HCT116 (cell line): ENCODE results near the gene NCOA1. TPM values are rescaled to one million over a fixed set of nuclear protein-coding genes. Genes with fewer than 3 reads are reported as not detected.

ENCODE experiments used
- ATAC-seq: fragments of 200-7000 bp; cut with Tn5 transposase; 2 replicates; pipeline ENCODE4 v1.9.1; 2020; ENCODE audit warnings: mild to moderate bottlenecking, moderate library complexity
- BruUV-seq: library from RNA; stranded (reverse); fragments of 400-500 nt; replicated peaks from 2 replicates; lab custom pipeline; 2021; lab: Mats Ljungman, UMichigan
- CTCF ChIA-PET: fragments of 300-600 bp; sonication (Branson Sonifier 250); formaldehyde crosslinking; loops from one replicate; lab custom pipeline; 2021; ENCODE audit warnings: antibody characterized with exemption; lab: Charles Lee
- POLR2A ChIA-PET: fragments of 300-600, 350-600 bp; sonication (Branson Sonifier 250); formaldehyde crosslinking; loops from one replicate; lab custom pipeline; 2021; ENCODE audit warnings: antibody characterized with exemption; lab: Charles Lee
- RAD21 ChIA-PET, 2 experiments: fragments of 300-600 bp; sonication (Branson Sonifier 250); formaldehyde crosslinking; loops; one replicate each; lab custom pipeline; 2023; ENCODE audit warnings: low total read pairs in 2 of 2; ENCODE audit not compliant: uncharacterized antibody in 2 of 2, unreplicated experiment in 2 of 2, low non-redundant PET in 1 of 2; lab: Charles Lee
- DNase-seq: peaks from one replicate; pipeline ENCODE4 v3.0.0-alpha.2; 2010; ENCODE audit warnings: low read depth, low spot score
- H2AFZ ChIP-seq: fragments of 200-600 bp; shearing (Covaris generic), sonication (generic); 2 replicates; pipeline ENCODE4 v1.6.1; 2017; ENCODE audit warnings: low read depth, mixed run types, mixed read lengths, antibody characterized with exemption, low read length; ENCODE audit not compliant: poor library complexity, severe bottlenecking
- H3K27ac ChIP-seq: 2 replicates; pipeline ENCODE4 v1.5.1; 2012; ENCODE audit warnings: low read depth, low read length
- H3K27me3 ChIP-seq: fragments of 200-600 bp; sonication (generic); 2 replicates; pipeline ENCODE4 v1.6.1; 2016; ENCODE audit warnings: mixed run types, low read length, mixed read lengths; ENCODE audit not compliant: insufficient read depth
- H3K36me3 ChIP-seq, 2 experiments: fragments of 200-500 bp in 1 of 2; fragments of 200-600 bp in 1 of 2; sonication (Bioruptor generic) in 1 of 2; sonication (generic) in 1 of 2; 2 replicates each; pipeline versions ENCODE4 v1.5.1 to v1.6.1; 2014 to 2016; ENCODE audit warnings: low read length in 2 of 2, inconsistent platforms in 1 of 2, mixed read lengths in 1 of 2, mixed run types in 1 of 2; ENCODE audit not compliant: insufficient read depth in 2 of 2, control insufficient read depth in 1 of 2
- H3K4me1 ChIP-seq, 2 experiments: fragments of 200-600 bp in 1 of 2; sonication (generic) in 1 of 2; 2 replicates each; pipeline versions ENCODE4 v1.5.1 to v1.6.1; 2012 to 2017; ENCODE audit warnings: low read length in 2 of 2, inconsistent platforms in 1 of 2, mild to moderate bottlenecking in 1 of 2, mixed read lengths in 1 of 2, mixed run types in 1 of 2, moderate library complexity in 1 of 2; ENCODE audit not compliant: insufficient read depth in 2 of 2, control insufficient read depth in 1 of 2
- H3K4me2 ChIP-seq: fragments of 200-600 bp; sonication (generic); 2 replicates; pipeline ENCODE4 v1.6.1; 2017; ENCODE audit warnings: mixed run types, low read length, mixed read lengths
- H3K4me3 ChIP-seq, 2 experiments: fragments of 200-600 bp in 1 of 2; sonication (generic) in 1 of 2; replicated peaks in 1 of 2; 2 replicates each; pipeline ENCODE4 v1.5.1; 2011 to 2016; ENCODE audit warnings: low read length in 2 of 2, control low read depth in 1 of 2, low read depth in 1 of 2, mild to moderate bottlenecking in 1 of 2, mixed read lengths in 1 of 2, mixed run types in 1 of 2
- H3K79me2 ChIP-seq: fragments of 200-600 bp; sonication (generic); 2 replicates; pipeline ENCODE4 v1.6.1; 2017; ENCODE audit warnings: mild to moderate bottlenecking, mixed run types, low read length, moderate library complexity, mixed read lengths; ENCODE audit not compliant: insufficient read depth
- H3K9ac ChIP-seq: fragments of 200-600 bp; sonication (generic); 2 replicates; pipeline ENCODE4 v1.6.1; 2016; ENCODE audit warnings: low read length, mixed read lengths
- H3K9me2 ChIP-seq: fragments of 200-600 bp; sonication (generic), shearing (Covaris generic); 2 replicates; pipeline ENCODE4 v1.6.1; 2017; ENCODE audit warnings: mixed run types, mild to moderate bottlenecking, moderate library complexity; ENCODE audit not compliant: insufficient read depth
- H3K9me3 ChIP-seq, 2 experiments: fragments of 200-500 bp in 1 of 2; fragments of 200-600 bp in 1 of 2; sonication (Bioruptor generic) in 1 of 2; sonication (generic) in 1 of 2; 2 replicates each; pipeline ENCODE4 v1.6.1; 2014 to 2017; ENCODE audit warnings: low read length in 2 of 2, mixed read lengths in 2 of 2, inconsistent platforms in 1 of 2, low read depth in 1 of 2, mild to moderate bottlenecking in 1 of 2, mixed run types in 1 of 2, moderate library complexity in 1 of 2; ENCODE audit not compliant: control insufficient read depth in 1 of 2, insufficient read depth in 1 of 2
- H4K20me1 ChIP-seq: fragments of 200-600 bp; sonication (generic), shearing (Covaris generic); 2 replicates; pipeline ENCODE4 v1.6.1; 2017; ENCODE audit warnings: mixed run types, mild to moderate bottlenecking, moderate library complexity; ENCODE audit not compliant: insufficient read depth
- CEBPB ChIP-seq: IDR thresholded peaks from 2 replicates; pipeline ENCODE4 v1.6.1; 2012; ENCODE audit warnings: low read depth
- CTCF ChIP-seq, 3 experiments: fragments of 200-600 bp in 1 of 3; sonication (generic) in 1 of 3; IDR thresholded peaks in 2 of 3; conservative IDR thresholded peaks in 1 of 3; 2 replicates each; pipeline ENCODE4 v1.5.1; 2012 to 2017; ENCODE audit warnings: low read depth in 2 of 3, low read length in 2 of 3, antibody characterized with exemption in 1 of 3, borderline replicate concordance in 1 of 3, control low read depth in 1 of 3, mild to moderate bottlenecking in 1 of 3, mixed read lengths in 1 of 3, mixed run types in 1 of 3, moderate library complexity in 1 of 3; ENCODE audit not compliant: insufficient read depth in 1 of 3
- EGR1 ChIP-seq: IDR thresholded peaks from 2 replicates; pipeline ENCODE4 v1.6.1; 2012; ENCODE audit warnings: low read depth
- JUND ChIP-seq: IDR thresholded peaks from 2 replicates; pipeline ENCODE4 v1.6.1; 2012
- POLR2A ChIP-seq: IDR thresholded peaks from 2 replicates; pipeline ENCODE4 v1.7.0; 2011; ENCODE audit warnings: borderline replicate concordance; ENCODE audit not compliant: insufficient read depth, insufficient read length; ENCODE audit errors: extremely low read depth
- POLR2AphosphoS5 ChIP-seq: IDR thresholded peaks from 2 replicates; pipeline ENCODE4 v1.6.1; 2011; ENCODE audit warnings: mild to moderate bottlenecking, low read depth, low read length, moderate library complexity
- REST ChIP-seq: IDR thresholded peaks from 2 replicates; pipeline ENCODE4 v1.6.1; 2012; ENCODE audit warnings: low read depth
- SIN3A ChIP-seq: IDR thresholded peaks from 2 replicates; pipeline ENCODE4 v1.6.1; 2012; ENCODE audit warnings: low read depth
- SP1 ChIP-seq: IDR thresholded peaks from 2 replicates; pipeline ENCODE4 v1.6.1; 2012; ENCODE audit warnings: low read depth
- ZBTB33 ChIP-seq: IDR thresholded peaks from 2 replicates; pipeline ENCODE4 v1.6.1; 2011; ENCODE audit warnings: mild to moderate bottlenecking, low read length, moderate library complexity; ENCODE audit not compliant: insufficient replicate concordance; ENCODE audit errors: extremely low read depth
- ZNF274 ChIP-seq: fragments of 200-500 bp; sonication (Bioruptor generic); IDR thresholded peaks from 2 replicates; pipeline ENCODE4 v1.6.1; 2014; ENCODE audit warnings: mild to moderate bottlenecking, low read depth, low read length, inconsistent platforms
- intact Hi-C: fragments of 100-400 bp; cut with micrococcal nuclease; formaldehyde crosslinking; loops from 2 replicates; pipeline ENCODE4 v1.10.0; 2022
- total RNA-seq: library from RNA; stranded (reverse); gene quantifications from one replicate; pipeline ENCODE4 v1.2.1, GENCODE V29; 2021; ENCODE audit not compliant: unreplicated experiment

NCOA1 gene
- total RNA-seq, 1 experiment from 2014 or later, result 10.4 TPM

GRCh38 chr2:24816404-24816803 lies 325.4 kb downstream of the NCOA1 start:
- ChIA-PET CTCF (no interaction called here), RAD21 (no interaction called here)
- H4K20me1 ChIP-seq, result no peaks in the 10 kb centered on the region
- no peaks in the 10 kb centered on the region for H3K27me3 ChIP-seq
- BruUV-seq, result no TSS peak
- intact Hi-C loops, result no loop called here
- peaks cover 35 to 56% of the 10 kb centered on the region in 2 experiments for H3K36me3 ChIP-seq
- no peak for TF ChIP-seq SIN3A
- no peak for TF ChIP-seq SP1
- no peak for TF ChIP-seq REST
- no peak for TF ChIP-seq CEBPB
- TF ChIP-seq JUND, result no peak
- TF ChIP-seq ZBTB33, result no peak
- TF ChIP-seq CTCF (IDR thresholded peaks at IDR 0.05 in 2 of 3, conservative IDR thresholded peaks at IDR 0.05 in 1 of 3; ENCODE audit: borderline replicate concordance in 1 of 3, insufficient read depth in 1 of 3, low read depth in 2 of 3, low read length in 2 of 3), result no peak
- no peak for TF ChIP-seq POLR2AphosphoS5
- TF ChIP-seq EGR1, result no peak
- TF ChIP-seq POLR2A, result no peak
- TF ChIP-seq ZNF274, result no peak
- TF ChIP-seq, all 23 proteins: peak for 0
- Histone ChIP-seq H3K27ac (no peak overlapping the region), H3K9me3 (no peaks in the 10 kb centered on the region), H3K4me2 (no peak overlapping the region), H3K4me3 (no peak overlapping the region), H3K79me2 (peaks cover 39% of the 10 kb centered on the region), H2AFZ (no peak overlapping the region), H3K9me2 (no peaks in the 10 kb centered on the region), H3K4me1 (no peaks in the 10 kb centered on the region), H3K9ac (no peak overlapping the region)
- ATAC-seq, result no peak
- no peak for DNase-seq
- POLR2A ChIA-PET, result no interaction called here
